GM13976 (cell line): ENCODE results near the gene CITED1.
A peak's percentile ranks its signal among the peaks of the same experiment; 100 is the strongest.

ENCODE experiments used
- DNase-seq: peaks from one replicate; pipeline ENCODE4 v3.0.0; 2012; ENCODE audit warnings: low spot score
- CTCF ChIP-seq: IDR thresholded peaks from 2 replicates; pipeline ENCODE4 v1.5.1; 2012; ENCODE audit warnings: borderline replicate concordance, mild to moderate bottlenecking; ENCODE audit not compliant: insufficient read depth; ENCODE audit errors: extremely low read depth, missing control alignments, control extremely low read depth
- in situ Hi-C: fragments of 300-500 bp; cut with MboI; formaldehyde crosslinking; loops from one replicate; pipeline ENCODE4 v1.12.0; 2022; ENCODE audit warnings: low sequenced_read_pairs, mixed read lengths, inconsistent platforms; ENCODE audit not compliant: unreplicated experiment

Gene CITED1

DNA sequence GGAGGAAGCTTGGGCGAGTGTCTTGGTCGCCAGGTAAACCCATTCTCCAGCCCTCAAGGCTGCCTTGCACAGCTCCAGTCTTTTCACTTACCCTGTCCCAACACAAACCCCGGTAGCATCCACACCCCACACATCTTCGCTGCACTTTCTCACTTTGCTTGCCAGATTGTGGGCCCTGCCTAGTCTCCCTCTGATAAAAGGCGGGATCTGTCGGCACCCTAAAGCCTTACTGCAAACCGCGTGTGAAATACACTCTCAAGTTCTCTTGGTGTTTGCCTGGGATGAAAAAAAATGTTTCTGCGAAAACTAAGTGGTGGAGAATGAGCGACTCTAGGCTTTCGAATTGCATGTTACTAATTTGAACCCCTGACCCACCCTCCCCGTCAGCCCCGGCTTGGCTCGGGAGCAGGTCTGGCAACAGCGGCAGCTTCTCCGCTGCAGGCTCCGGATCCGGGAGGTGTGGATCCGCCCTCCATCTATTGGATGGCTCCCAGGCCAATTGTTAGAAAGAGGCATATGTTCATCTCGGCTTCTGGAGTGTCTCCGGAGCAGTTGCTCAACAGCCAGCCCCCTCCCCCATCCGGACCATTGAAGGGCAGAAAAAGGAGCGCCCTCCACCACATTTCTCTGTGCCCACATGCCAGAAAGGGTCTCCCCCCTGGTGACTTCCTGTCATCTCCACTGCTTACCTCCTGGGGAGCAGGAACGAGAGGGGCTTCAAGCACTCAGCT, 3.0 kb upstream of the CITED1 start:
- no peak for TF ChIP-seq CTCF
- DNase-seq = peak; percentile 45
- in situ Hi-C loops = no loop called here

- TF ChIP-seq CTCF = no peak
- no peak for DNase-seq
- in situ Hi-C loops = no loop called here
Observed at GRCh38 chrX:72308209-72308565, 2.5 kb upstream of the CITED1 start.

- in situ Hi-C loops = no loop called here
- no peak for TF ChIP-seq CTCF
- DNase-seq = no peak
Observed at GRCh38 chrX:72307646-72308051, 1.9 kb upstream of the CITED1 start.

DNA sequence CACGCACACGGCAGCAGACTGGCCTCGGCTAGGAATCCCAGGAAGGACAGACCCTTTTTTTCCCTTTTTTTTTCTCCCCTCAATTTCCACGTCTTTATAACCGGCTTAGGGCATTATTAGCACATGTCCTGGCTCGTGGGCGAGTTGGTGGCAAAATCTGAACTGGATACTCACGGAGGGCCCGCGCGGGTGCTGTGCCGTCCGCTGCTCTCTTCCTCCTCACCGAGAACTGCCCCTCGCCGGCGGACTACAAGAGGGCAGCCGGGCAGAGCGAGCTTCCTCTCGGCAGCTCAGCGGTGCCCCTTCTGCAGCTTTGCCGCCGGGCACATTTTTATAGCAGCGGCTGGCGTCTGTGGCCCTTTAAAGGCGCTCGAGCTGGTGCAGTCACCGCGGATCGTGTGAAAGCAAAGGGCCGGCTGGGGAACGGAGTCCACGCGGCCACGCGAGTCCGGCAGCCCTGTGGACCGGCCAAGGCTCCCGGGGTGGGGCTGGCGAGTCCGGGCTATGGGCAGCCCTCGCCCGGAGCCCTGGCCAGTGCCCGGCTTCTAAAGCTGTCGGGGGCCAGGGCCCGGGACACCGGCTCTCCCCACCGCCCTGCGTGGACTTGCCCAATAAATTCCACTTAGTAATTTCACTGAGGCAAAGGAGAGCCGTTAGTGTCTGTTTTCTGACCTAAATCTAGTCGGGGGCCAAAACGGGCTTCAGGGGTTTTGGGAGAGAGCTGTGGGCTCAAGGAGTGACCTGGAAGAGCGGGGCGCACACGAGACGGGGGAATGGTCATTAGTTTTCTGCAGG, 1.3 kb upstream of the CITED1 start:
- in situ Hi-C loops = no loop called here
- TF ChIP-seq CTCF = no peak
- DNase-seq = peak; percentile 61

GRCh38 chrX:72306085-72306801, 529 bp upstream of the CITED1 start:
- TF ChIP-seq CTCF = no peak
- DNase-seq = peak; percentile 29
- in situ Hi-C loops = no loop called here

- in situ Hi-C loops = no loop called here
- TF ChIP-seq CTCF = no peak
- peak; percentile 39 for DNase-seq
Observed at GRCh38 chrX:72304877-72305276, 837 bp downstream of the CITED1 start.
